Measurements from ENCODE around the gene NPM1. TPM values are rescaled to one million over a fixed set of nuclear protein-coding genes. Genes with fewer than 3 reads are reported as not detected.
"Not testable (repeated sequence)": the region's sequence is repeated elsewhere in the genome, so short reads cannot be mapped to it uniquely, and the experiment has no call there.

The NPM1 gene, protein sequence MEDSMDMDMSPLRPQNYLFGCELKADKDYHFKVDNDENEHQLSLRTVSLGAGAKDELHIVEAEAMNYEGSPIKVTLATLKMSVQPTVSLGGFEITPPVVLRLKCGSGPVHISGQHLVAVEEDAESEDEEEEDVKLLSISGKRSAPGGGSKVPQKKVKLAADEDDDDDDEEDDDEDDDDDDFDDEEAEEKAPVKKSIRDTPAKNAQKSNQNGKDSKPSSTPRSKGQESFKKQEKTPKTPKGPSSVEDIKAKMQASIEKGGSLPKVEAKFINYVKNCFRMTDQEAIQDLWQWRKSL
- 1,000 to 10,000 TPM; 1,230 to 1,897 TPM for total RNA-seq

DNA sequence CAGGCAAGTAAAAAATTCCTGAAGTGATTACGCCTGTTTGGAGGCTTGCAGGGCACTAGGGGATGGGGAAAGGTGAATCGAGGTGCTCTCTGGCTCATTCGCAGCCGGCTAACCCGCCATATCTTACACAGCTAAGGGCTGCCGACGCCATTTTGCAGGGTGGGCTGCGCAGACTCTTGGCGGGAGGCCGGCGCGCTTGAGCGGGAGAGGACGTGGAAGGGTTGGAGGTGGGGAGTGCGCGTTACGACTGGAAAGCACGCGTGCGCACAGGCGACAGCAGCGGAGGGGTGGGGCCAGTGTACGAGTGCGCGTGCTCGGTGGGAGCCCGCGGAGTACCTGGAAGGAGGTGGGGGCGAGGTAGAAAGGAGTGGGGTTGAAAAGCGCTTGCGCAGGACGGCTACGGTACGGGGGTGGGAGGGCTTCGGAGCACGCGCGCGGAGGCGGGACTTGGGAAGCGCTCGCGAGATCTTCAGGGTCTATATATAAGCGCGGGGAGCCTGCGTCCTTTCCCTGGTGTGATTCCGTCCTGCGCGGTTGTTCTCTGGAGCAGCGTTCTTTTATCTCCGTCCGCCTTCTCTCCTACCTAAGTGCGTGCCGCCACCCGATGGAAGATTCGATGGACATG, at the start of gene NPM1:
NPM1 (plus strand) TSS at position 505 of the 625 bp plus-strand sequence; CDS start at position 605, 100 bp downstream.
- ATAC-seq, result peak; percentile 82
- Mint-ChIP-seq H3K4me3 (peak within 1 kb of the TSS; percentile 93), H3K36me3 (peaks cover 44% of the 10 kb centered on the region), H3K27ac (peak within 1 kb of the TSS; percentile 99), H3K9me3 (ENCODE audit: low read depth) (no peaks in the 10 kb centered on the region), H3K27me3 (peaks cover 3% of the 10 kb centered on the region), H3K4me1 (peaks cover 35% of the 10 kb centered on the region)
- peak; percentile 99 for DNase-seq
- CTCF ChIA-PET, result interaction anchor here (0.9 kb wide), 1 partner anchor 20 kb away, joined by 3 read pairs; no protein-coding TSS in a partner anchor

DNA sequence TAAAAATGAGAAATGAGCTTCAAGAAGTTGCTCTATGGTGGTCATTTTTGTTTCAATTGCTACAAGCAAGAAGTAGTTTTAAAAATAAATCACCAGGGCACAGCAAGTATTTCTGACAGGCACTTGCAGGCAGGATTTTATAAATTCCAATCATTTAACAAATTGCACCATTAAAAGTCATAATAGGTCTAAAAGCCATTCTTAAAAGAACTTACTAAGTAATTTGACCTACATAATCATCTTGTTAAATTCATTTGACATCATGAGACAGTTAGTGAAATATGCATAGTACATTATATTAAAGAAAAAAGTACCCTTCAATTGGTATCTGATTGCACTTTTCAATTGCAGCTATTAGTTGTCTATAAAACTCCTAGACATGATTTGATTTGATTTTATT, 47.6 kb upstream of the NPM1 start:
- no peak for DNase-seq
- no peak overlapping the region for H3K27ac Mint-ChIP-seq
- no peaks in the 10 kb centered on the region for H3K9me3 Mint-ChIP-seq (ENCODE audit: low read depth)
- no peak for ATAC-seq
- peaks cover 8% of the 10 kb centered on the region for H3K4me1 Mint-ChIP-seq
- no peak overlapping the region for H3K4me3 Mint-ChIP-seq
- no peaks in the 10 kb centered on the region for H3K36me3 Mint-ChIP-seq
- CTCF ChIA-PET, result interaction anchor here (8.3 kb wide), 1 partner anchor 134 kb away, joined by 89 read pairs; no protein-coding TSS in a partner anchor
- H3K27me3 Mint-ChIP-seq, result peaks cover 40% of the 10 kb centered on the region

GRCh38 chr5:171340491-171340890, 47.2 kb upstream of the NPM1 start:
- Mint-ChIP-seq H3K36me3 (no peaks in the 10 kb centered on the region), H3K27ac (no peak overlapping the region), H3K4me1 (peaks cover 8% of the 10 kb centered on the region)

DNA sequence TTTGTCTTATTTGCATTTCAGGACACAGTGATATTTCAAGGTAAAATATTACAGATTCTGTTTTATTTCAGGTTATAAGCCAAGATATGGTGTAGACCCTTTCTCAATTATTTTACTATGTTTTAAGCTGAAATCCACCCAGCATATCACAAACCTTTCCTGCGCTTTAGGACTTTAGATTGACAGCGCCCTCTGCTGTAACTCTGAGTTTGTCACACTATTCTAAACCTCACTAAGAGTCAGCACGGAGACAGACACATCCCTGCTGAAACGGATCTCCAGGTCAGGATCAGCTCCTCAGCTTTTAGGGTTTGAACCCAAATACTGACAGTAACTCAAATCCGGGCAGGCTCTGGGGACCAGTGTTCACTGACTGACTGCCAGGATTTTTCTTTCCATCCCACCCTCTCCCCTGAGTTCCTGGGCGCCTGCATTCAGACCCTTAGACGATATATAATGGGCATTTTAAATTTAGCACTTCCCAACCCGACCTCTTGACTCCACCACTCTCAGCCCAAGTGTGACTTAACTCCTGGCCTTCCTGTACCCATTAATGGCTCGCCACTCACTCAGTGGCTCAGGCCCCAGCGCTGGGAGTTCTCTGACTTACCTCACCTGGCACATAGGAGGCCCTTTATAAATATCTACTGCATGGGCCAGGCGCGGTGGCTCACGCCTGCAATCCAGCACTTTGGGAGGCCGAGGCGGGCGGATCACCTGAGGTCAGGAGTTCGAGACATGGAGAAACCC, 45.1 kb upstream of the NPM1 start:
- ATAC-seq, result peak; percentile 73
- Mint-ChIP-seq H3K9me3 (ENCODE audit: low read depth) (no peaks in the 10 kb centered on the region), H3K27ac (no peak overlapping the region), H3K4me3 (no peak overlapping the region), H3K4me1 (no peaks in the 10 kb centered on the region), H3K27me3 (peaks cover 19% of the 10 kb centered on the region), H3K36me3 (no peaks in the 10 kb centered on the region)
- peak; percentile 55 for DNase-seq
- CTCF ChIA-PET, result interaction anchor here (1.2 to 8.3 kb wide), 9 partner anchors 9 to 597 kb away, joined by 3 to 89 read pairs (median 4); no protein-coding TSS in a partner anchor

More at GRCh38 chr5:171340491-171340890, 47.2 kb upstream of the NPM1 start:
- Mint-ChIP-seq H3K4me3 (no peak overlapping the region), H3K9me3 (ENCODE audit: low read depth) (no peaks in the 10 kb centered on the region), H3K27me3 (peaks cover 35% of the 10 kb centered on the region)
- DNase-seq, result no peak
- no peak for ATAC-seq
- CTCF ChIA-PET, result interaction anchor here (0.8 to 8.3 kb wide), 2 partner anchors 135 to 714 kb away, joined by 4 to 89 read pairs; no protein-coding TSS in a partner anchor

DNA sequence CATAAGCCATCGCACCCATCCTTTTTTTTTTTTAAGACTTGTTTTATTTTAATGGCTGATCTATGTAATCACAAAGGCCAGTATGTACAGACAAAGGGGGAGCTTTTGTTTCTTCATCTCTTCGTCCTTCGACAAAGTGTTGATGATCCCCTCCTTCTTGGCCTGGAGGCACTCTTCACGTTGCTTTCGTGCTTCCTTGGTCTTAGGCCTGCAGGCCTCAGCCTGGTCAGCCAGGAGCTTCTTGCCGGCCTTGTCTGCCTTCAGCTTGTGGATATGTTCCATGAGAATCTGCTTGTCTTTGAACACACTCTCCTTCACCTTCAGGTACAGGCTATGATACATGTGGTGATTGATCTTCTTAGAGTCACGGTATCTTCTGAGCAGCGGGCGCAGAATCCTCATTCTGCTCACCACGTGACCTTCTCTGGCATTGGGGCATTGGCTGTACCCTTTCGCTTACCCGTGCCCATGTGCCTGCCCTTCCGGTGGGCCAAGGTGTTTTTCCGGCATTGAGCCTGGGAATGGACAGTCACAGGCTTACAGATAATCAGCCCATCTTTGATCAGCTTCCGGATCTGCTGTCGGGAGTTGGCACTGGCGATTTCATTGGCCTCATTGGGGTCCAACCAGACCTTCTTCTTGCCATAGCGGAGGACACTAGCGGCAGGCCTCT, 42.6 kb upstream of the NPM1 start:
- H3K4me3 Mint-ChIP-seq, result no peak overlapping the region
- DNase-seq (no peak), ATAC-seq (no peak)
- H3K36me3 Mint-ChIP-seq, result no peaks in the 10 kb centered on the region
- CTCF ChIA-PET, result no interaction called here
- H3K4me1 Mint-ChIP-seq, result no peaks in the 10 kb centered on the region
- H3K27ac Mint-ChIP-seq, result no peak overlapping the region
- H3K9me3 Mint-ChIP-seq (ENCODE audit: low read depth), result no peaks in the 10 kb centered on the region
- peaks cover 12% of the 10 kb centered on the region for H3K27me3 Mint-ChIP-seq

DNA sequence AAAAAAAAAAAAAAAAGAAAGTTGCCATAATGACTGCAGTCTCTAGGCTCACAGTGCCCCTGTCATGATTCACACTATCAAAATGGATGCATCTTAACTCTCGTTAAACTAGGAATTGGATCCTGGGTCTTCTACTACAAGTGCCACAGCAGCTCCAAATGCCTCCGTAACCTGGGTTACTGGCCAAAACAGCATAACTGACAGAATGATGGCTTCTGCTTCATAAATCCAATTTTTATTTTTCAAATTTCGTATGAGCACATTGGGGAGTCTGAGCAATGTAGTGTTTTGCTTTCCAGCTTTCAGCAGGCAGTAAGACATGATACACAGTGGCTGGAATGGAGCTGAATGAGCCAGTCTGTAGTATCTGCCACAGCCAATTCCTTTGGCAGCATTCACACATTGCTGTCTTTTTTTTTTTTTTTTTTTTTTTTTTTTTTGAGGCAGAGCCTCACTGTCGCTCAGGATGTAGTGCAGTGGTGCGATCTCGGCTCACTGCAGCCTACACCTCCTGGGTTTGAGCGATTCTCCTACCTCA, 36.0 kb upstream of the NPM1 start:
- no peak for ATAC-seq
- Mint-ChIP-seq H3K27ac (no peak overlapping the region), H3K4me1 (peaks cover 22% of the 10 kb centered on the region), H3K36me3 (no peaks in the 10 kb centered on the region), H3K9me3 (ENCODE audit: low read depth) (no peaks in the 10 kb centered on the region), H3K27me3 (peaks cover 10% of the 10 kb centered on the region), H3K4me3 (no peak overlapping the region)
- no peak for DNase-seq
- CTCF ChIA-PET, result interaction anchor here (1.0 to 1.2 kb wide), 2 partner anchors 9 to 108 kb away, joined by 3 to 4 read pairs; no protein-coding TSS in a partner anchor

DNA sequence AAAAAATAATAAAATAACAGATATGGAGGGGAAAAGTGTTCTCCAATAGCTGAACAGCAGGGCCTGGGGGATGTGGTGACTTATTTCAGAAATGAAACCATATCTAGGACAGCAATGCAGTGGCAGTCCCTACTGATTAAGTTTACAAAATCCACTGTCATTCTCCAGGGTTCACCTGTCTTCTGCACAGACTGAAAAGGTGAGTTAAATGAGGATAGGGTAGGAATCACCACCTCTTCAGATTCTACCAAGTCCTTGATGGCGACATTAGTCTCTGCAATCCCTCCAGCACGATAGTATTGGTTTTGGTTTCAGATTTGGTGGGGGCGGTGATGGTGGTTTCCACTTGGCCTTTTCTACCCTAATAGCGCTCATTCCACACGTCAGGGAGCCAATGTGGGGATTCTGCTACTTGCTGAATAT, 32.3 kb upstream of the NPM1 start:
- Mint-ChIP-seq H3K27ac (peak overlapping the region; percentile 86), H3K9me3 (ENCODE audit: low read depth) (no peaks in the 10 kb centered on the region), H3K4me1 (peaks cover 22% of the 10 kb centered on the region), H3K36me3 (no peaks in the 10 kb centered on the region), H3K4me3 (peak overlapping the region; percentile 73), H3K27me3 (peaks cover 3% of the 10 kb centered on the region)
- CTCF ChIA-PET, result interaction anchor here (2.0 to 2.7 kb wide), 2 partner anchors 13 to 34 kb away, joined by 5 to 13 read pairs; no protein-coding TSS in a partner anchor
- ATAC-seq (peak; percentile 90), DNase-seq (peak; percentile 82)

DNA sequence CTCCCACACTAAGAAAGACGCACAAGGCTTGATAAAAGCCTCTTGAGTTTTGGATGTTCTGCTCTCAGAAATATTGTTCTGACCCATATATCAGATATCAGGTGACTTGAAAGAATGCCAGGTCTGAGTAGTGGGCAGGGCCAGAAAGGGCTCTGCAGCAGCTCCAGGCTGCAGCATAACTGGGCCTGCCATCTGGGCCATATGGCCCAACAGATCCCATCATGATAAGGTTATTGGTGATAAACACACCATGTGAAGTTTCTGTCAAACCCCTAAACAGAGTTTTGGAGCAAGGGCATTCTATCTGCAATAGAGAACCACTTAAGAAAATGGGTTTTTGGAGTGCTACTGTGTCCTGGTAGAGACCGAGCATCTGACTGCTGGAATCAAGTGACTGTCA, 29.8 kb upstream of the NPM1 start:
- H3K27me3 Mint-ChIP-seq, result peaks cover 2% of the 10 kb centered on the region
- peaks cover 22% of the 10 kb centered on the region for H3K4me1 Mint-ChIP-seq
- H3K4me3 Mint-ChIP-seq, result no peak overlapping the region
- ATAC-seq (no peak), DNase-seq (no peak)
- CTCF ChIA-PET, result no interaction called here
- H3K36me3 Mint-ChIP-seq, result no peaks in the 10 kb centered on the region
- no peak overlapping the region for H3K27ac Mint-ChIP-seq
- H3K9me3 Mint-ChIP-seq (ENCODE audit: low read depth), result no peaks in the 10 kb centered on the region

- CTCF ChIA-PET; H3K4me3 Mint-ChIP-seq; H3K27ac Mint-ChIP-seq; H3K9me3 Mint-ChIP-seq (ENCODE audit: low read depth); H3K4me1 Mint-ChIP-seq; ATAC-seq; DNase-seq; H3K36me3 Mint-ChIP-seq: not testable (repeated sequence)
- H3K27me3 Mint-ChIP-seq, result peaks cover 20% of the 10 kb centered on the region
Measured at GRCh38 chr5:171361151-171361550, 26.5 kb upstream of the NPM1 start.

- H3K36me3 Mint-ChIP-seq; H3K9me3 Mint-ChIP-seq (ENCODE audit: low read depth); DNase-seq; H3K4me1 Mint-ChIP-seq; CTCF ChIA-PET; H3K27ac Mint-ChIP-seq; H3K4me3 Mint-ChIP-seq; ATAC-seq: not testable (repeated sequence)
- H3K27me3 Mint-ChIP-seq, result peaks cover 29% of the 10 kb centered on the region
Measured at GRCh38 chr5:171363249-171363648, 24.4 kb upstream of the NPM1 start.

DNA sequence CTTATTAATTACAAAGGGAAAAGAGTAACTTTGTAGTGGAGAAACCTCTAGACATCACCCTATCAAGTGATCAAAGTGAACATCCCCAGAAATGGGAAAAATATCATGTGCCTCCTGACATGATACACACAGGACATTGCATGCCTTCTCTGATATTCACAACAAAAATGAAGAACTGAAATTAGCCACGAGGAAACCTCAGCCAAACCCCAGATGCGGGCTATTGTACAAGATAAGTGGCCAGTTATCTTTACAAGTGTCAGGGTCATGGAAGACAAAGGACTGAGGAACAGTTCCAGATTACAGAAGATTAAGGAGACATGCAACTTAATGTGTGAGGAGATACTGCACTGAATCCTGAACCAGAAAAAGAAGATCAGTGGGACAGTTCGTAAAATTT, 23.8 kb upstream of the NPM1 start:
- Mint-ChIP-seq H3K36me3 (no peaks in the 10 kb centered on the region), H3K27me3 (peaks cover 29% of the 10 kb centered on the region), H3K4me1 (peaks cover 6% of the 10 kb centered on the region), H3K27ac (no peak overlapping the region), H3K4me3 (no peak overlapping the region), H3K9me3 (ENCODE audit: low read depth) (no peaks in the 10 kb centered on the region)
- ATAC-seq (no peak), DNase-seq (no peak)
- CTCF ChIA-PET, result no interaction called here

DNA sequence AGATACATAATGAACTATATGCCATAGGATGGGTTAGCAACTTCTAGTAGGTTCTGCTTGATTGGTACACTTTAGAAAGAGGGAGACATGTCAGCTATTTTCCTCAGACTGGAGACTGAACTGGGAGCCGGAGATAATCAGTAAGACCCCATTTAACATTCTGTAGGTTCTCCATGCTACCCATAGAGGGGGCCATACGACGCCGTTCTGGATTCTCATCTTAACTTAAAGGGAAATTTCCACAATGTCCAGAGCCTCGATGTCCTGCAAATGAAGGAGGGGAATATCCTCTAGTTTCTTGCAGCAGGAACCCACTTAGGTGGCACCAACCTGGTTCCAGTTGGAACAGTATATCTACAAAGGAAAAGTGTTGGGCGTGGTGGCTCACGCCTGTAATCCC, 22.3 kb upstream of the NPM1 start:
- Mint-ChIP-seq H3K4me1 (peaks cover 6% of the 10 kb centered on the region), H3K36me3 (no peaks in the 10 kb centered on the region), H3K9me3 (ENCODE audit: low read depth) (no peaks in the 10 kb centered on the region), H3K27me3 (peaks cover 29% of the 10 kb centered on the region), H3K27ac (no peak overlapping the region), H3K4me3 (no peak overlapping the region)
- CTCF ChIA-PET, result no interaction called here
- no peak for ATAC-seq
- DNase-seq, result no peak

GRCh38 chr5:171366645-171367044, 21.0 kb upstream of the NPM1 start:
- Mint-ChIP-seq H3K36me3 (no peaks in the 10 kb centered on the region), H3K27ac (no peak overlapping the region), H3K4me3 (no peak overlapping the region), H3K27me3 (peaks cover 29% of the 10 kb centered on the region), H3K4me1 (peaks cover 6% of the 10 kb centered on the region), H3K9me3 (ENCODE audit: low read depth) (no peaks in the 10 kb centered on the region)
- DNase-seq, result no peak
- CTCF ChIA-PET, result interaction anchor here (1.3 kb wide), 1 partner anchor 20 kb away, joined by 3 read pairs; no protein-coding TSS in a partner anchor
- no peak for ATAC-seq

All from activated CD8-positive, alpha-beta memory T cell treated with anti-CD3 and anti-CD28 coated beads, Interleukin-2, amount 10 ng/mL, durations not matched to agents 7 days and 5 days (primary cell).